RWPE2 (cell line): ENCODE measurements around the gene GNA15.

ENCODE experiments used
- ATAC-seq: fragments of 200-7000 bp; cut with Tn5 transposase; 3 replicates; pipeline ENCODE4 v1.9.1; 2021; ENCODE audit warnings: low read depth
- DNase-seq: peaks from one replicate; pipeline ENCODE4 v3.0.0-alpha.2; 2020; ENCODE audit warnings: low spot score
- H3K27ac ChIP-seq: fragments of 450-650 bp; 2 replicates; pipeline ENCODE4 v1.5.1; 2017; ENCODE audit warnings: mild to moderate bottlenecking; ENCODE audit not compliant: poor library complexity, severe bottlenecking
- H3K27me3 ChIP-seq: fragments of 250-450 bp; sonication (Bioruptor Pico); 2 replicates; pipeline ENCODE4 v1.5.1; 2021; ENCODE audit warnings: mild to moderate bottlenecking, moderate library complexity; ENCODE audit not compliant: insufficient read depth, poor library complexity, severe bottlenecking
- H3K36me3 ChIP-seq: fragments of 250-450 bp; sonication (Bioruptor Pico); 2 replicates; pipeline ENCODE4 v1.5.1; 2020; ENCODE audit warnings: low read depth, mild to moderate bottlenecking, moderate library complexity
- H3K4me1 ChIP-seq: fragments of 250-450 bp; sonication (Bioruptor Pico); 2 replicates; pipeline ENCODE4 v1.5.1; 2021; ENCODE audit warnings: mild to moderate bottlenecking, moderate library complexity; ENCODE audit not compliant: insufficient read depth, poor library complexity, severe bottlenecking
- H3K4me3 ChIP-seq: fragments of 250-450 bp; sonication (Bioruptor Pico); 2 replicates; pipeline ENCODE4 v1.5.1; 2021; ENCODE audit warnings: mild to moderate bottlenecking, moderate library complexity; ENCODE audit not compliant: severe bottlenecking
- H3K9me3 ChIP-seq: fragments of 250-450 bp; sonication (Bioruptor Pico); 2 replicates; pipeline ENCODE4 v1.5.1; 2021; ENCODE audit warnings: mild to moderate bottlenecking, moderate library complexity; ENCODE audit not compliant: severe bottlenecking
- TF ChIP-seq, protein P1 (sequence below): fragments of 450-650 bp; IDR thresholded peaks from one replicate; pipeline ENCODE4 v1.5.1; 2017; ENCODE audit warnings: mild to moderate bottlenecking, moderate library complexity; ENCODE audit not compliant: poor library complexity, severe bottlenecking

GNA15 gene

GRCh38 chr19:3095441-3096191, 40.2 kb upstream of the GNA15 start:
- DNase-seq: no peak
- peak; percentile 27; the same call in 1 of the 3 replicates for ATAC-seq

DNA sequence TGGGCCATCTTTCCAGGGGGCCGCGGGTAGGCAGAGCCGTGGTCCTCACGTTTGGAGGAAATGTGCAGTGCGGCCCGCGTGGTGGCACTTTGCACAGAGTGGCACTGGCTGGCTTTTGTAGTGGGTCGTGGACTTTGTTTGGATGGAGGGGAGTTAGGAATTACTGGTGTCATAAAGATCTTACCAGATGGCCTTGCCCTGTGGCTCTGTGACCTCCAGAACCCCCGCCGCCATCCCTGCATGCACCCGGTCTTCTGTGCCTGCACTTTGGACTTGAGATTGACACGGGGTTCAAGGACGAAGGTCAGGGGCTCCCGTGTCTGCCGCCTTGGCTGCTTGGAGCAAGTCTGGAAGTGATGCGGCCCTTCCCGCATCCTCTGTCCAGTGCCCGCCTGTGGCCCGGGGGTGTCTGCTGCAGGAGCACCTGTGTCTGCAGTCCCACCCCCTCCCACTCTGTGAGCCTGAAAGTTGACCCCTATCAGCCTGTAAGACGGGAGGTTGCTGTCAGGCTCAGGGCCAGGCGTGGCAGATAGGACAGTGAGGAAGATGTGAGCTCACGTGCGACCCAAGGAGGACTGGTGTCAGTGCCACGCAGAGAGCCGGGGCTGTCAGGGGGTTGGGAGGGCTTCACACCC, 39.4 kb upstream of the GNA15 start:
- H3K9me3 ChIP-seq: no peaks in the 10 kb centered on the region
- H3K4me3 ChIP-seq: peak overlapping the region; percentile 87
- ATAC-seq (no peak), DNase-seq (peak; percentile 56)
- TF ChIP-seq, protein P1, sequence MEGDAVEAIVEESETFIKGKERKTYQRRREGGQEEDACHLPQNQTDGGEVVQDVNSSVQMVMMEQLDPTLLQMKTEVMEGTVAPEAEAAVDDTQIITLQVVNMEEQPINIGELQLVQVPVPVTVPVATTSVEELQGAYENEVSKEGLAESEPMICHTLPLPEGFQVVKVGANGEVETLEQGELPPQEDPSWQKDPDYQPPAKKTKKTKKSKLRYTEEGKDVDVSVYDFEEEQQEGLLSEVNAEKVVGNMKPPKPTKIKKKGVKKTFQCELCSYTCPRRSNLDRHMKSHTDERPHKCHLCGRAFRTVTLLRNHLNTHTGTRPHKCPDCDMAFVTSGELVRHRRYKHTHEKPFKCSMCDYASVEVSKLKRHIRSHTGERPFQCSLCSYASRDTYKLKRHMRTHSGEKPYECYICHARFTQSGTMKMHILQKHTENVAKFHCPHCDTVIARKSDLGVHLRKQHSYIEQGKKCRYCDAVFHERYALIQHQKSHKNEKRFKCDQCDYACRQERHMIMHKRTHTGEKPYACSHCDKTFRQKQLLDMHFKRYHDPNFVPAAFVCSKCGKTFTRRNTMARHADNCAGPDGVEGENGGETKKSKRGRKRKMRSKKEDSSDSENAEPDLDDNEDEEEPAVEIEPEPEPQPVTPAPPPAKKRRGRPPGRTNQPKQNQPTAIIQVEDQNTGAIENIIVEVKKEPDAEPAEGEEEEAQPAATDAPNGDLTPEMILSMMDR: no peak
- no peaks in the 10 kb centered on the region for H3K27me3 ChIP-seq
- H3K27ac ChIP-seq: no peak overlapping the region
- peaks cover 17% of the 10 kb centered on the region for H3K4me1 ChIP-seq
- H3K36me3 ChIP-seq: no peaks in the 10 kb centered on the region

More at GRCh38 chr19:3095441-3096191, 40.2 kb upstream of the GNA15 start:
- peaks cover 17% of the 10 kb centered on the region for H3K4me1 ChIP-seq
- H3K9me3 ChIP-seq: no peaks in the 10 kb centered on the region
- peak overlapping the region; percentile 87 for H3K4me3 ChIP-seq
- H3K36me3 ChIP-seq: no peaks in the 10 kb centered on the region
- no peaks in the 10 kb centered on the region for H3K27me3 ChIP-seq
- H3K27ac ChIP-seq: peak overlapping the region; percentile 5
- TF ChIP-seq, protein P1: no peak

DNA sequence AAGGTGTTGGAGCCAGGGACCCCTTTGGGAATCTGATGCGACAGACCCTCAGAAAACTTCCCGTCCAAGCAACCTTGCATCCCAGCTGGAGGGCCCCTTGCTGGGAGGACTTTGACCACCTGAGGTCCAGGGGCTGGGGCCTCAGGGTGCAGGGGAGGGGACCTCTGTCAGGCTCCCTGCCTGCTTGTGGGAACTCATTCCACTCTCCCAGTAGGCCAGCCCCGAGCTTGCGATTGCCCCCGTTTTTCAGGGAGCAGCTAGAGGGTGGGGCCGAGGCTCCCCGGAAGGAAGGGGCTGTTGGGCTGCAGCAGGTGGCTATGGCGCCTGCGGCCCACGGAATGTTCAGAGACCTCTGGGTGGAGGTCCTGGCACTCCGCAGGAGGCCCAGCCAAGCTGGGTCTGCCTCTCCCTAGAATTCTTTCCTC, 38.9 kb upstream of the GNA15 start:
- TF ChIP-seq, protein P1: no peak
- Histone ChIP-seq H3K9me3 (no peaks in the 10 kb centered on the region), H3K4me3 (no peak overlapping the region), H3K4me1 (peaks cover 17% of the 10 kb centered on the region), H3K36me3 (no peaks in the 10 kb centered on the region), H3K27me3 (no peaks in the 10 kb centered on the region), H3K27ac (no peak overlapping the region)
- no peak for ATAC-seq
- DNase-seq: no peak

- DNase-seq: no peak
- Histone ChIP-seq H3K4me1 (peaks cover 17% of the 10 kb centered on the region), H3K27me3 (no peaks in the 10 kb centered on the region), H3K27ac (no peak overlapping the region), H3K4me3 (no peak overlapping the region), H3K9me3 (no peaks in the 10 kb centered on the region), H3K36me3 (no peaks in the 10 kb centered on the region)
- TF ChIP-seq, protein P1: no peak
- no peak for ATAC-seq
Measured at GRCh38 chr19:3097442-3097871, 38.4 kb upstream of the GNA15 start.

DNA sequence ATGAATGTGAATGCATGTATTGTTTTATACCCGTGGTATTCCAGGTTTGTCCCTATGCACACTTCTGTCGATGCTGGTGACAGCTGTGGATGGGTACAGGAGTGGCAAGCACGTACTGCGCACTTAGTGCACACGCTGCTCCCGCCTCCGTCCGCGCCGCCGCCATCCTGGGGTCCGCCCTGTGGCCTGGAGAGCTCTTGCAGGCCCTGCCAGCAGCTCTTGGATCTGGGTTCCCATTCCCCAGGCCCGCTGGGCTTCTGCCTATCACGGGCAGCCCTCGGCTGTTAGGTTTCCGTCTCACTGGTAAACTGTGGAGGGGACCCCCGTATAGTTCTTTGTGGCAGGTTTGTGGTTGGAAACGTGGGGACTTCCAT, 37.7 kb upstream of the GNA15 start:
- DNase-seq: peak; percentile 54
- Histone ChIP-seq H3K9me3 (no peaks in the 10 kb centered on the region), H3K36me3 (no peaks in the 10 kb centered on the region), H3K4me1 (peaks cover 17% of the 10 kb centered on the region), H3K27me3 (no peaks in the 10 kb centered on the region), H3K27ac (peak overlapping the region; percentile 35), H3K4me3 (peak overlapping the region; percentile 13)
- TF ChIP-seq, protein P1: no peak
- ATAC-seq: no peak
